ENCODE measurements around the gene ZC3HAV1. TPM values are rescaled to one million over a fixed set of nuclear protein-coding genes. Genes with fewer than 3 reads are reported as not detected.

Gene ZC3HAV1
- total and polyA plus RNA-seq, 2 of the 13 experiments (the other 11 are each of a cell fraction or from before 2014, with no cell fraction given), result 12.7 to 23.7 TPM

- TF ChIP-seq MBNL3 (CRISPR knock-in tag; conservative IDR thresholded peaks at IDR 0.05), result no peak
- no peak for TF ChIP-seq ATF5 (CRISPR knock-in tag; IDR thresholded peaks at IDR 0.05; ENCODE audit: low read depth)
- TF ChIP-seq MAZ (IDR thresholded peaks at IDR 0.05; ENCODE audit: borderline replicate concordance, low read depth, low read length), result no peak
- TF ChIP-seq MAZ (CRISPR knock-in tag; IDR thresholded peaks at IDR 0.05; ENCODE audit: low read depth), result peak; percentile 54; the same call in 1 of the 2 replicates
- no peak for TF ChIP-seq TEAD3 (CRISPR knock-in tag; optimal IDR thresholded peaks at IDR 0.05; ENCODE audit: borderline replicate concordance)
- TF ChIP-seq ZFAT (CRISPR knock-in tag; conservative IDR thresholded peaks at IDR 0.05), result no peak
- peak; percentile 86 for TF ChIP-seq ZNF777 (CRISPR knock-in tag; IDR thresholded peaks at IDR 0.05)
- TF ChIP-seq ZBTB8A (CRISPR knock-in tag; IDR thresholded peaks at IDR 0.05; ENCODE audit: borderline replicate concordance, low read depth), result no peak
- TF ChIP-seq, protein P1, sequence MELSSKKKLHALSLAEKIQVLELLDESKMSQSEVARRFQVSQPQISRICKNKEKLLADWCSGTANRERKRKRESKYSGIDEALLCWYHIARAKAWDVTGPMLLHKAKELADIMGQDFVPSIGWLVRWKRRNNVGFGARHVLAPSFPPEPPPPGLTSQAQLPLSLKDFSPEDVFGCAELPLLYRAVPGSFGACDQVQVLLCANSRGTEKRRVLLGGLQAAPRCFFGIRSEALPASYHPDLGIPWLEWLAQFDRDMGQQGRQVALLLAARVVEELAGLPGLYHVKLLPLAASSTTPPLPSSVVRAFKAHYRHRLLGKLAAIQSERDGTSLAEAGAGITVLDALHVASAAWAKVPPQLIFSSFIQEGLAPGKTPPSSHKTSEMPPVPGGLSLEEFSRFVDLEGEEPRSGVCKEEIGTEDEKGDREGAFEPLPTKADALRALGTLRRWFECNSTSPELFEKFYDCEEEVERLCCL (CRISPR knock-in tag; IDR thresholded peaks at IDR 0.05; ENCODE audit: borderline replicate concordance), result no peak
- TF ChIP-seq, protein P2, sequence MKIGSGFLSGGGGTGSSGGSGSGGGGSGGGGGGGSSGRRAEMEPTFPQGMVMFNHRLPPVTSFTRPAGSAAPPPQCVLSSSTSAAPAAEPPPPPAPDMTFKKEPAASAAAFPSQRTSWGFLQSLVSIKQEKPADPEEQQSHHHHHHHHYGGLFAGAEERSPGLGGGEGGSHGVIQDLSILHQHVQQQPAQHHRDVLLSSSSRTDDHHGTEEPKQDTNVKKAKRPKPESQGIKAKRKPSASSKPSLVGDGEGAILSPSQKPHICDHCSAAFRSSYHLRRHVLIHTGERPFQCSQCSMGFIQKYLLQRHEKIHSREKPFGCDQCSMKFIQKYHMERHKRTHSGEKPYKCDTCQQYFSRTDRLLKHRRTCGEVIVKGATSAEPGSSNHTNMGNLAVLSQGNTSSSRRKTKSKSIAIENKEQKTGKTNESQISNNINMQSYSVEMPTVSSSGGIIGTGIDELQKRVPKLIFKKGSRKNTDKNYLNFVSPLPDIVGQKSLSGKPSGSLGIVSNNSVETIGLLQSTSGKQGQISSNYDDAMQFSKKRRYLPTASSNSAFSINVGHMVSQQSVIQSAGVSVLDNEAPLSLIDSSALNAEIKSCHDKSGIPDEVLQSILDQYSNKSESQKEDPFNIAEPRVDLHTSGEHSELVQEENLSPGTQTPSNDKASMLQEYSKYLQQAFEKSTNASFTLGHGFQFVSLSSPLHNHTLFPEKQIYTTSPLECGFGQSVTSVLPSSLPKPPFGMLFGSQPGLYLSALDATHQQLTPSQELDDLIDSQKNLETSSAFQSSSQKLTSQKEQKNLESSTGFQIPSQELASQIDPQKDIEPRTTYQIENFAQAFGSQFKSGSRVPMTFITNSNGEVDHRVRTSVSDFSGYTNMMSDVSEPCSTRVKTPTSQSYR (CRISPR knock-in tag; IDR thresholded peaks at IDR 0.05; ENCODE audit: borderline replicate concordance), result no peak
- TF ChIP-seq, protein P3, sequence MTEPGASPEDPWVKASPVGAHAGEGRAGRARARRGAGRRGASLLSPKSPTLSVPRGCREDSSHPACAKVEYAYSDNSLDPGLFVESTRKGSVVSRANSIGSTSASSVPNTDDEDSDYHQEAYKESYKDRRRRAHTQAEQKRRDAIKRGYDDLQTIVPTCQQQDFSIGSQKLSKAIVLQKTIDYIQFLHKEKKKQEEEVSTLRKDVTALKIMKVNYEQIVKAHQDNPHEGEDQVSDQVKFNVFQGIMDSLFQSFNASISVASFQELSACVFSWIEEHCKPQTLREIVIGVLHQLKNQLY (CRISPR knock-in tag; IDR thresholded peaks at IDR 0.05), result no peak
- TF ChIP-seq HOXA3 (CRISPR knock-in tag; IDR thresholded peaks at IDR 0.05), result peak; percentile 53
- no peak for TF ChIP-seq ZSCAN29 (CRISPR knock-in tag; conservative IDR thresholded peaks at IDR 0.05)
- no peak for TF ChIP-seq JARID2 (CRISPR knock-in tag; IDR thresholded peaks at IDR 0.05; ENCODE audit: insufficient replicate concordance)
- TF ChIP-seq PRDM10 (CRISPR knock-in tag; IDR thresholded peaks at IDR 0.05; ENCODE audit: low read depth), result no peak
- TF ChIP-seq ISL2 (CRISPR knock-in tag; IDR thresholded peaks at IDR 0.05), result no peak
- TF ChIP-seq, protein P4, sequence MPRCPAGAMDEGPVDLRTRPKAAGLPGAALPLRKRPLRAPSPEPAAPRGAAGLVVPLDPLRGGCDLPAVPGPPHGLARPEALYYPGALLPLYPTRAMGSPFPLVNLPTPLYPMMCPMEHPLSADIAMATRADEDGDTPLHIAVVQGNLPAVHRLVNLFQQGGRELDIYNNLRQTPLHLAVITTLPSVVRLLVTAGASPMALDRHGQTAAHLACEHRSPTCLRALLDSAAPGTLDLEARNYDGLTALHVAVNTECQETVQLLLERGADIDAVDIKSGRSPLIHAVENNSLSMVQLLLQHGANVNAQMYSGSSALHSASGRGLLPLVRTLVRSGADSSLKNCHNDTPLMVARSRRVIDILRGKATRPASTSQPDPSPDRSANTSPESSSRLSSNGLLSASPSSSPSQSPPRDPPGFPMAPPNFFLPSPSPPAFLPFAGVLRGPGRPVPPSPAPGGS (CRISPR knock-in tag; IDR thresholded peaks at IDR 0.05), result no peak; the same call in 1 of the 2 replicates
Observed at GRCh38 chr7:139035586-139036353, 73.8 kb downstream of the ZC3HAV1 start, which contains the start of gene ZC3HAV1L (continued).
